ENCODE measurements around the gene OCIAD1.
"Not testable (repeated sequence)": the region's sequence is repeated elsewhere in the genome, so short reads cannot be mapped to it uniquely, and the experiment has no call there.

OCIAD1 gene

DNA sequence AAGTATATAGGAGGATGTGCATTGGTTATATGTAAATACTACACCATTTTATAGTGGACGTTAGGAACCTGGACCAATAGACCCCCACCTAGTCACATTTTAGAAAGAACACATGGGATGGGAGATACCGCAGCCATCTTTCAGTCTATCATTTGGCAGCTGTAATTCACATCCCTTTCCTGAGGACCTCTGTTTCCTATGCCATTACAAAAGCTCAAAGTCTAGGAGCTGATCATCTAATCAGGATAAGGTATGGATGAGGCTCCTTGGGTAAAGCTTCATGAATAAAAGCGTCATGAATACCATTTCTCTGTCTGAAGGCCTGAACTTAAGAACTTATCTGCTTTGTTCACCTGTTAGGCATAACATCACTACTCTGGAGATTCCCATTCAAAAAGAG lies 31.1 kb downstream of the OCIAD1 start:
- H3K4me3 ChIP-seq (ENCODE audit: control insufficient read depth, low read depth, low read length), result no peak overlapping the region
- DNase-seq (ENCODE audit: low read depth), result no peak
- TF ChIP-seq, protein P1, sequence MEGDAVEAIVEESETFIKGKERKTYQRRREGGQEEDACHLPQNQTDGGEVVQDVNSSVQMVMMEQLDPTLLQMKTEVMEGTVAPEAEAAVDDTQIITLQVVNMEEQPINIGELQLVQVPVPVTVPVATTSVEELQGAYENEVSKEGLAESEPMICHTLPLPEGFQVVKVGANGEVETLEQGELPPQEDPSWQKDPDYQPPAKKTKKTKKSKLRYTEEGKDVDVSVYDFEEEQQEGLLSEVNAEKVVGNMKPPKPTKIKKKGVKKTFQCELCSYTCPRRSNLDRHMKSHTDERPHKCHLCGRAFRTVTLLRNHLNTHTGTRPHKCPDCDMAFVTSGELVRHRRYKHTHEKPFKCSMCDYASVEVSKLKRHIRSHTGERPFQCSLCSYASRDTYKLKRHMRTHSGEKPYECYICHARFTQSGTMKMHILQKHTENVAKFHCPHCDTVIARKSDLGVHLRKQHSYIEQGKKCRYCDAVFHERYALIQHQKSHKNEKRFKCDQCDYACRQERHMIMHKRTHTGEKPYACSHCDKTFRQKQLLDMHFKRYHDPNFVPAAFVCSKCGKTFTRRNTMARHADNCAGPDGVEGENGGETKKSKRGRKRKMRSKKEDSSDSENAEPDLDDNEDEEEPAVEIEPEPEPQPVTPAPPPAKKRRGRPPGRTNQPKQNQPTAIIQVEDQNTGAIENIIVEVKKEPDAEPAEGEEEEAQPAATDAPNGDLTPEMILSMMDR (conservative IDR thresholded peaks at IDR 0.05; ENCODE audit: control insufficient read depth, insufficient read depth, low read depth, low read length), result no peak

DNA sequence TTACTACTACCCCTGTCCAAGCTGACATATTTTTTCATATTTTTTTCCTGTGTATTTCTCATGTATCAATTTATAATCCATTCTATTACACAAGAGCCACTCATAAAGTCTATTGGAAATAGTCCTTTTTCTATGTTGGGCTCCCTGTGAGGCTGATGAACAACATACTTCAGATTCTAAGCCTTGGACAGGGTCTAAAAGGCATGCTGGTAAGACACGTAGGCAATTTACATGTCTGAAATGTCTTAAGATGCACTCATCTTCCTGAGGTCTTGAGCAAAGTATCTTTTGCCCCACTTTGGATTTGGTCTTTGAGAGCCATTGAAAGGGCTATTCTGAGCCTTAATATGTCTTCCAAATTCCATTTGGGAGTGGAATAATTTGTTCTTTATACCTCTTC lies 31.8 kb downstream of the OCIAD1 start:
- TF ChIP-seq, protein P1 (conservative IDR thresholded peaks at IDR 0.05; ENCODE audit: control insufficient read depth, insufficient read depth, low read depth, low read length), result no peak
- DNase-seq (ENCODE audit: low read depth), result no peak
- no peak overlapping the region for H3K4me3 ChIP-seq (ENCODE audit: control insufficient read depth, low read depth, low read length)

DNA sequence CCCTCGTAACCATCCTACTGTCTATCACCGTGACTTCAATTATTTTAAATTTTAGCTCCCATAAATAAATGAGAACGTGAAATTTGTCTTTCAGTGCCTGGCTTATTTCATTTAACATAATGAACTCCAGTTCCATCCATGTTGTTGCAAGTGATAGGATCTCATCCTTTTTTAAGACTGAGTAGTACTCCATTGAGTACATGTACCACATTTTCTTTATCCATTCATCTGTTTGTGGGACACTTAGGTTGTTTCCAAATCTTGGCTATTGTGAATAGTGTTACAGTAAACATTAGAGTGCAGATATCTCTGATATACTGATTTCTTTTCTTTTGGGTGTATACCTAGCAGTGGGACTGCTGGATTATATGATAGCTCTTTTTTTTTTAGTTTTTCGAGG lies 32.8 kb downstream of the OCIAD1 start:
- H3K4me3 ChIP-seq (ENCODE audit: control insufficient read depth, low read depth, low read length), result no peak overlapping the region
- TF ChIP-seq, protein P1 (conservative IDR thresholded peaks at IDR 0.05; ENCODE audit: control insufficient read depth, insufficient read depth, low read depth, low read length), result no peak
- no peak for DNase-seq (ENCODE audit: low read depth)

DNA sequence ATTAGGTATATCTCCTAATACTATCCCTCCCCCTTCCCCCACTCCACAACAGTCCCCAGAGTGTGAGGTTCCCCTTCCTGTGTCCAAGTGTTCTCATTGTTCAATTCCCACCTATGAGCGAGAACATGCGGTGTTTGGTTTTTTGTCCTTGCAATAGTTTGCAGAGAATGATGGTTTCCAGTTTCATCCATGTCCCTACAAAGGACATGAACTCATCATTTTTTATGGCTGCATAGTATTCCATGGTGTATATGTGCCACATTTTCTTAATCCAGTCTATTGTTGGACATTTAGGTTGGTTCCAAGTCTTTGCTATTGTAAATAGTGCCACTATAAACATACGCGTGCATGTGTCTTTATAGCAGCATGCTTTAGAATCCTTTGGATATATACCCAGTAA lies 33.8 kb downstream of the OCIAD1 start:
- DNase-seq (ENCODE audit: low read depth); H3K4me3 ChIP-seq (ENCODE audit: control insufficient read depth, low read depth, low read length): not testable (repeated sequence)

DNA sequence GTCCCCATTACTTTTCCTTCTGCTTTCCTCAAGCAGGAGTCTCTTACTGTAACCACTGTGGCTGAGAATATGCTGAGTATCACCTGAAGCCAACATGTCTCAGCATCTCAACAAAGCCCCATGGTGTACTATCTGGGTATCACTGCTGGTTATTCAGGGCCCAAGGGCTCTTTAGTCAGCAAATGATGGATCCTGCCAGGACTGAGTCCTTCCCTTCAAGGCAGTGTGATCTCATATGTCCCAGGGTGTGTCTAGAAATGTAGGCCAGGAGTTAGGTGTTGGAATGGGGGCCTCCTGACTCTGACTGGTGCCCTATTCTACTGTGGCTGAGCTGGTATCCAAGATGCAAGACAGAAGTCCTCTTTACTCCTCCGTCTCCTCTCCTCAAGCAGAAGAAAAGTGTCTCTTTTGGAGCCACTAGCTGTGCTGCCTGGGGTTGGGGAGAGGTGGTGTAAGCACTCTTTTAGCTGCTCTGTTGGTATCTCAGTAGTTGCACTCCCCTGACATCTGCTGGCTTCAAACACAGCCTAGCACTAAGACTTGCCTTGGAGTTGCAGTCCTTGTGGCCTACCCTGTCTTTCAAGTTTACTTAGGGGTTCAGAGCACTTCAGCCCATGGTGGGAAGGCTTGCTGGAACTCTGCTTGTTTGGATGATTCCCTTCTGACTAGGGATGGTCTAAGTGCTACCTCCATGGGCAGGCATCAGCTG lies 47.1 kb downstream of the OCIAD1 start:
- TF ChIP-seq, protein P1 (conservative IDR thresholded peaks at IDR 0.05; ENCODE audit: control insufficient read depth, insufficient read depth, low read depth, low read length), result no peak
- no peak overlapping the region for H3K4me3 ChIP-seq (ENCODE audit: control insufficient read depth, low read depth, low read length)
- DNase-seq (ENCODE audit: low read depth), result no peak

DNA sequence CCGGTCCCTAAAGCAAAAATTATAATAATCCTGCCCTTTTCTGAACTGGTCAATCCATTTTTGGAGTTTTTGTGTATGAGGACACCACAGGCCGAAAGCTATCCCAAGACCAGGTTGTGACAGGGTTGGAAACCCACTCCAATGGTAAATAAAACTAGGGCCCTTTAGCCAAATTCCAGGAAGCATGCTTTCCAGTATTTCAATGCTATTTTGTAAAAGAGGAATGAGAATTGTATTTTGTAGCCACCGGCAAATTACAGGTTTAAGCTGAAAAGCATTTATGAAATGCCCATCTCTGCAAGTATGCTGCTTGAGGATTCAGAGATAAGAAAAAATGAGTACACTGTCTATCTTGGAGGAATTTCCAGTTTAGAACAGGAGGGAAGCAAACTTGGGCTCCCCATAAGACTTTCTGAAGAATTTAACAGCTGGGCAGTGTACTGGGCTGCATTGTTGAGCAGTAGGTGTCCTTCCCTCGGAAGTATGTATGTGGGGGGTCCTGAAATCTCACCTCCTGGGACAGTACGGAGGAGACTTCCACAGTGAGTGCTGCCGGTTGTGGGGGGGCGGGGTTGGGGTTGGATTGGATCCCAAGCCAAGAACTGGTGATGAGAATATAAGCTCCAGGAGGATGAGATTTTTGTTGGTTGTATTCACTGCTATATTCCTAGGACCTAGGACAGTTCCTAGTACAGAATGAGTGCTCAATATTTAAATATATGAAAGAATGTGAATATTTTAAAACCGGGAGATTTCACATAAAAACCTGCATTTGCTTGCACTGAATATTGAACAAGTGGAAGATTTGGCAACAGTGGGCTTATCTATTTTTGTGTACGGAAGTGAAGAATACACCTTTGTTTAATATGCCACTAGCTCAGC lies 48.9 kb downstream of the OCIAD1 start:
- no peak for DNase-seq (ENCODE audit: low read depth)
- TF ChIP-seq, protein P1 (conservative IDR thresholded peaks at IDR 0.05; ENCODE audit: control insufficient read depth, insufficient read depth, low read depth, low read length), result no peak
- no peak overlapping the region for H3K4me3 ChIP-seq (ENCODE audit: control insufficient read depth, low read depth, low read length)

DNA sequence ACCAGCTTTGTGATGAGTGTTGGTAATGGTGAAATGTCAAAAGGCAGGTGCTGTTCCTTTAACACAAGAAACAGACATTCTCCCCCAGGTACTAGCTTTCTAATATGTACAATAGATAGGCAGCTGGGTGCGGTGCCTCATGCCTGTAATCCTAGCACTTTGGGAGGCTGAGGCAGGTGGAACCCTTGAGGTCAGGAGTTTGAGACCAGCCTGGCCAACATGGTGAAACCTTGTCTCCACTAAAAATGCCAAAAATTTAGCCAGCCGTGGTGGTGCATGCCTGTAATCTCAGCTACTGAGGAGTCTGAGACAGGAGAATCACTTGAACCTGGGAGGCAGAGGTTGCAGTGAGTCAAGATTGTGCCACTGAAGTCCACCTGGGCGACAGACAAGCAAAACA lies 50.8 kb downstream of the OCIAD1 start:
- H3K4me3 ChIP-seq (ENCODE audit: control insufficient read depth, low read depth, low read length); DNase-seq (ENCODE audit: low read depth): not testable (repeated sequence)

DNA sequence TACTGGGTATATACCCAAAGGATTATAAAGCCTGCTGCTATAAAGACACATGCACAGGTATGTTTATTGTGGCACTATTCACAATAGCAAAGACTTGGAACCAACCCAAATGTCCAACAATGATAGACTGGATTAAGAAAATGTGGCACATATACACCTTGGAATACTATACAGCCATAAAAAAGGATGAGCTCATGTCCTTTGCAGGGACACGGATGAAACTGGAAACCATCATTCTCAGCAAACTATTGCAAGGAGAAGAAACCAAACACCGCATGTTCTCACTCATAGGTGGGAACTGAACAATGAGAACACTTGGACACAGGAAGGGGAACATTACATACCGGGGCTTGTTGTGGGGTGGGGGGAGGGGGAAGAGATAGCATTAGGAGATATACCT lies 58.9 kb downstream of the OCIAD1 start:
- DNase-seq (ENCODE audit: low read depth); H3K4me3 ChIP-seq (ENCODE audit: control insufficient read depth, low read depth, low read length): not testable (repeated sequence)
